HL-60/S4 treated with phorbol 12-myristate 13-acetate at 8.2 ng/mL for 4 days and 3 days (cell line): Measurements from ENCODE around the gene CBX8.

ENCODE experiments used
- in situ Hi-C: fragments of 300-500 bp; cut with MboI; formaldehyde crosslinking; loops from 2 replicates; pipeline ENCODE4 v1.15.0; 2022; ENCODE audit warnings: low sequenced_read_pairs

The CBX8 gene

GRCh38 chr17:79795795-79796443, 958 bp downstream of the CBX8 start:
- in situ Hi-C loops, result no loop called here

GRCh38 chr17:79794659-79795511, 2.0 kb downstream of the CBX8 start:
- in situ Hi-C loops, result no loop called here

GRCh38 chr17:79793924-79794304, 3.0 kb downstream of the CBX8 start:
- in situ Hi-C loops, result no loop called here

- in situ Hi-C loops, result no loop called here
These were observed 3.6 kb downstream of the CBX8 start for GRCh38 chr17:79792984-79793923.

- in situ Hi-C loops, result no loop called here
These were observed 4.5 kb downstream of the CBX8 start for GRCh38 chr17:79792341-79792871.

- in situ Hi-C loops, result no loop called here
These were observed 5.1 kb downstream of the CBX8 start for GRCh38 chr17:79791735-79792161.

- in situ Hi-C loops, result no loop called here
These were observed 5.8 kb downstream of the CBX8 start for GRCh38 chr17:79790805-79791734.

GRCh38 chr17:79789943-79790804, 6.7 kb downstream of the CBX8 start:
- in situ Hi-C loops, result no loop called here

- in situ Hi-C loops, result no loop called here
These were observed 7.6 kb downstream of the CBX8 start for GRCh38 chr17:79788989-79789942.

GRCh38 chr17:79788455-79788854, 8.4 kb downstream of the CBX8 start:
- in situ Hi-C loops, result no loop called here

GRCh38 chr17:79786930-79787643, 9.8 kb downstream of the CBX8 start:
- in situ Hi-C loops, result no loop called here

- in situ Hi-C loops, result no loop called here
These were observed 10.7 kb downstream of the CBX8 start for GRCh38 chr17:79785900-79786810.

GRCh38 chr17:79785017-79785899, 11.6 kb downstream of the CBX8 start:
- in situ Hi-C loops, result no loop called here

GRCh38 chr17:79784353-79785016, 12.4 kb downstream of the CBX8 start:
- in situ Hi-C loops, result no loop called here

- in situ Hi-C loops, result no loop called here
These were observed 13.0 kb downstream of the CBX8 start for GRCh38 chr17:79783891-79784290.
